T-helper 2 cell treated with Interferon-gamma antibody and Interleukin-4, amounts not matched to agents 5 μg/mL and 100 μg/mL, for 36 hours (primary cell): ENCODE results near the gene VWA8.

Experiments used
- DNase-seq: peaks from one replicate; pipeline ENCODE4 v3.0.0; 2021; ENCODE audit warnings: low spot score
- H3K27ac Mint-ChIP-seq: one replicate; pipeline ENCODE4 v1.8.0; 2021; ENCODE audit warnings: mild to moderate bottlenecking, mixed read lengths
- H3K27me3 Mint-ChIP-seq: one replicate; pipeline ENCODE4 v1.8.0; 2021; ENCODE audit warnings: low read depth, mixed read lengths
- H3K36me3 Mint-ChIP-seq: one replicate; pipeline ENCODE4 v1.8.0; 2021; ENCODE audit warnings: low read depth, mixed read lengths
- H3K4me1 Mint-ChIP-seq: one replicate; pipeline ENCODE4 v1.8.0; 2021; ENCODE audit warnings: low read depth, mixed read lengths
- H3K4me3 Mint-ChIP-seq: one replicate; pipeline ENCODE4 v1.8.0; 2022; ENCODE audit warnings: mild to moderate bottlenecking, moderate library complexity, mixed read lengths
- H3K9me3 Mint-ChIP-seq: one replicate; pipeline ENCODE4 v1.8.0; 2021; ENCODE audit warnings: mixed read lengths

VWA8 gene

DNA sequence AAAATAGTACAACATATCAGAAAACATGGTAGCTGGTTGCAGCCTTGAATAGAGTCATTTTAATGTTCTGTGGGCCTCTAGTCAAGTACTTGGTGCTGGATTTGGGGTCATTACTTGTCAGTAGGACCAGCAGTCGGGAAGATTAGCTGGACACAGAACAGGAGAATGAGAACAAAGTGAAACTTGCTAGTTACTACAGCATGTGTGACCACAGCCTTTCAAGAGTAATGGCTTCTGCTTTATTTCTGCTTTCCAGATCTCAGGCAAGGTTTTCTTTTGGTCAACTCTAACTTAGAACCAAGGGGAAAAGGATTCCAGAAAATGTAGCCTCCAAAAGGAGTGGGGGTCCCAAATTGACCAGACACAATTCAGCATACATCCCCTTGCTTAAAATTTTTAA lies 17.1 kb upstream of the VWA8 start:
- H3K4me1 Mint-ChIP-seq, result peaks cover 3% of the 10 kb centered on the region
- no peak overlapping the region for H3K4me3 Mint-ChIP-seq
- peaks cover 10% of the 10 kb centered on the region for H3K27me3 Mint-ChIP-seq
- H3K36me3 Mint-ChIP-seq, result no peaks in the 10 kb centered on the region
- no peaks in the 10 kb centered on the region for H3K9me3 Mint-ChIP-seq
- no peak overlapping the region for H3K27ac Mint-ChIP-seq
- no peak for DNase-seq

DNA sequence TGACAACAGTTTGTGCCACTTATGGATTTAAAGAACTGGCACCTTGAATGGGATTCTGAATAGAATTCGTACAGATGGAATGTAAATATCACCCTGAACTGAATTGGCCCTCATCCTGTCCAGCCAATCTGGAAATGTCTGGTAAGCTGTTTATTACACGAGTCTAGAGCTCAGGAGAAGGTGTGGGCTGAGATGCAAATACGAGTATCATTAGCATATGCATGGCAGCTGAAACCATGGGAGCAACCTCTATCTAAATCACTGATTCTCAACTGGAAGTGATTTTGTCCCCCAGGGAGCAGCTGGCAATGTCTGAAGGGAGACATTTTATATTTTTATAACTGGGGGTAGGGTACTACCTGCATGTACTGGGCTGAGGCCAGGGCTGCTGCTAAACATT lies 15.6 kb upstream of the VWA8 start:
- peaks cover 8% of the 10 kb centered on the region for H3K27me3 Mint-ChIP-seq
- H3K27ac Mint-ChIP-seq, result no peak overlapping the region
- H3K36me3 Mint-ChIP-seq, result no peaks in the 10 kb centered on the region
- H3K4me1 Mint-ChIP-seq, result peaks cover 11% of the 10 kb centered on the region
- DNase-seq, result no peak
- H3K9me3 Mint-ChIP-seq, result no peaks in the 10 kb centered on the region
- no peak overlapping the region for H3K4me3 Mint-ChIP-seq

DNA sequence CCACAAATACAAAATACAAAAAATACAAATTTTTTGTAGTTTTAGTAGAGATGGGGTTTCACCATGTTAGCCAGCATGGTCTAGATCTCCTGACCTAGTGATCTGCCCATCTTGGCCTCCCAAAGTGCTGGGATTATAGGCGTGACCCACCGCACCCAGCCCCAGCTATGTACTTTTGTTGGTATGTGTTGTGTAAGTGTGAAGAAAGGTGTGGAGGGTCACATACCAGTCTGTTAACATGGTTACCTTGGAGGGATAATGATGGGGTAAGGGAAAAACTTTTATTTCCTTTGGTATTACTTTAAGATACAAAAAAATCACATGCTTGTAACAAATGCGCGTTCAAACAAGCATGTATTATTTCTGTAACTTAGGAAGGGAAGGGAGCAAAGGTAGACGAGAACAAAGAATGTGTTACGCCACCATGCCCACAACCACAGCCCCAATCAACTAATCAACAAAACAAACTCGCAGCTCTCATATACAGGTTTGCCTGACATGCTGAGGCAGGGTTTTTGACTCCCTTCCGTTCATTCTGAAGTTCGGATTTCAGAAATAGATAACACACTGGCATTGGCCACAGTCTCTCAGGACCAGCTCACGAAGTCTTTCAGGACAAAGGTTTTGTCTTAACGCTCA lies 13.5 kb upstream of the VWA8 start:
- DNase-seq, result no peak
- Mint-ChIP-seq H3K4me3 (no peak overlapping the region), H3K9me3 (no peaks in the 10 kb centered on the region), H3K27me3 (peaks cover 7% of the 10 kb centered on the region), H3K36me3 (no peaks in the 10 kb centered on the region), H3K27ac (no peak overlapping the region), H3K4me1 (peaks cover 21% of the 10 kb centered on the region)

DNA sequence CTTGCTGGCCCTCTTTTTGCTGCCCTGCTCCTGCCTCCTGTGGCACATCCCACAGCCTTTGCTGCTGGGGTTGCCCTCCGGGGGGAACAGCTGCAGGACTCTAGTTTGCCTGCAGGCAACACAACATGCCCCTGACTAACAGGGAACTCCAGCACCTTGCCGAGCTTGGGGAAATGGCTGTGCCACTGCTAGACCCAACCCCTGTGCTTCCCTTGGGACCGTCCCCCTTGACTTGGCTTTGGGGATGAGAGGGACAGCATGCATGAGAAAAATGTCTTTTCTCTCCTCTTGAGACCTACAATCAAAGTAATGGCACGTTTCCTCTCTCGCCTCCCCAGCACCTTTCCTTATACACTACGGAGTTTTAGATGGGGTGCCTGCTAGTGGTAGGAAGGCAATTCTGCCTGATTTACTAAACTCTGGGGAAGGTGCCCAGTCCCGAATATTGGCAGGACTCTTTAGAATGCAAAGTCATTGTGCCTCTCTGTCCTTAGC lies 12.4 kb upstream of the VWA8 start:
- H3K36me3 Mint-ChIP-seq, result no peaks in the 10 kb centered on the region
- no peak overlapping the region for H3K27ac Mint-ChIP-seq
- DNase-seq, result no peak
- H3K4me1 Mint-ChIP-seq, result peaks cover 20% of the 10 kb centered on the region
- H3K4me3 Mint-ChIP-seq, result no peak overlapping the region
- no peaks in the 10 kb centered on the region for H3K9me3 Mint-ChIP-seq
- peaks cover 7% of the 10 kb centered on the region for H3K27me3 Mint-ChIP-seq

DNA sequence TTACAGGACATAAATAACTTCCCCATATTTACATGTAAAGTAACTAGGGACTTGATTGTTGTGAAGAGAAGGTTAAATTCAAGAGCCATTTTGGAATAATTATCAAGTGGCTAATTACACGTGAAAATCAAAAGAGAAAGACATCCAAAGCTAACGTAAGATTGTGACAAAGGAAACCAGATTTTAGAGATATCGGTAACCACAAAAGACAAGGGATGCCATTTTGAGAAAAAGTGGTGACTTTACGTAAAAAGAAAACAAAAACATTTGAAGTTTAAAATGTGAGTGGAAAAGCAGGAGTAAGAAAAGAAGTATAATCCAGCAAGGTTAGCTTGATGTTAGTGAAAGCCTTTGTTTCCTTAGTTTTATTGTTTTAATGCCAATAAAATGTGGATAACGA lies 10.9 kb upstream of the VWA8 start:
- H3K27me3 Mint-ChIP-seq, result peaks cover 5% of the 10 kb centered on the region
- H3K27ac Mint-ChIP-seq, result peak overlapping the region; percentile 70
- DNase-seq, result no peak
- H3K36me3 Mint-ChIP-seq, result no peaks in the 10 kb centered on the region
- H3K9me3 Mint-ChIP-seq, result no peaks in the 10 kb centered on the region
- H3K4me3 Mint-ChIP-seq, result peak overlapping the region; percentile 55
- H3K4me1 Mint-ChIP-seq, result peaks cover 18% of the 10 kb centered on the region

DNA sequence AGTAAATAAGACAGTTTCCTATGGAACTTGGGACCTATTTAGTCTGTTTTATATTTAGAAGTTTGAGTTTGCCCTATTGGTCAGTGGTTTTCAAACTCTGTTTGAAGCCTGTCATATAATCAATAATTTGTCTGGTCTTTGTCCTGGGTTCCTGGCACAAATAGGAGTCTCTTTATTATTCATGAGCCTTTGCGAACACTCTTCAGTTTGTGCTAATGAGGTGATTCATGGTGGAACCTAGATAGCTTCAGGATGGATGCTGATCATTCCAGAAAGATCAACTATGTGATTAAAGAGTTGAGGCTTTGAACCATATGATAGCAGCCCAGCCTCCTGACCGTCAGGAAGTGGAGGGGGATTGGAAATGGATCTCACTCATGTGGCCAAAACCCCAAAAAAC lies 10.0 kb upstream of the VWA8 start:
- Mint-ChIP-seq H3K27me3 (no peaks in the 10 kb centered on the region), H3K4me3 (no peak overlapping the region), H3K9me3 (no peaks in the 10 kb centered on the region), H3K27ac (no peak overlapping the region), H3K4me1 (peaks cover 18% of the 10 kb centered on the region), H3K36me3 (no peaks in the 10 kb centered on the region)
- no peak for DNase-seq

DNA sequence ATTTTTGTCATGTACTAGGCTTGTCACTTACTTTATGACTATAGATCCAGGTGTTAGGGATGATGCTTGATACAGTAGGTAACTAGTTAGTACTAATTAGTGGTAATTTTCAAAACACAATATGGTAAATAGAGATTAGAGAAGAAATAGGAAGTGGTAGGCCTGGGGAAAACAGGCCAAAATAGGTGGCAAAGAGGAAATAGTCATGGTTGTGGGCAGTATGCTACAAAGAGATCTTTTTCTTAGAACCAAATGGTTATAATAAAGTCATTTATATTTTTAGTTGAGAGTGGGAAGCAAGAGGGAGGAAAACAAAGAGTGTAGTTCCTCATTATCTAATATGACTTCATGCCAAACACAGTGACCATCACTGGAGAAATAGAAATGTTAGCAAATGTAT lies 9.1 kb upstream of the VWA8 start:
- no peaks in the 10 kb centered on the region for H3K27me3 Mint-ChIP-seq
- H3K4me1 Mint-ChIP-seq, result peaks cover 18% of the 10 kb centered on the region
- no peaks in the 10 kb centered on the region for H3K36me3 Mint-ChIP-seq
- no peak for DNase-seq
- H3K27ac Mint-ChIP-seq, result no peak overlapping the region
- H3K4me3 Mint-ChIP-seq, result no peak overlapping the region
- H3K9me3 Mint-ChIP-seq, result no peaks in the 10 kb centered on the region

DNA sequence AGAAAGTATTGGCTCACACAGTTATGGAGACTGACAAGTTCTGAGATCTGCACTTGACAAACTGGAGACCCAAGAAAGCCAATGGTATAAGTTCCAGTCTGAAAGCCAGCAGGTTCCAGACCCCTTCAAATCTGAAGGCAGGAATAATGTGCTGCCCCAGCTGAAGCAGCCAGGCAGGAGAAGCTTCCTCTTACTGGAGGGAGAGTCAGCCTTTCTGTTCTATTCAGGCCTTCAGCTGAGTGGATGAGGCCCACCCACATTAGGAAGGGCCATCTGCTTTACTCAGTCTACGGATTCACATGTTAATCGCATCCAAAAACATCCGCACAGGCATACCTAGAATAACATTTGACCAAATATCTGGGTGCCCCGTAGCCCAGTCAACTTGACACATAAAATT lies 8.2 kb upstream of the VWA8 start:
- H3K27me3 Mint-ChIP-seq, result no peaks in the 10 kb centered on the region
- no peaks in the 10 kb centered on the region for H3K9me3 Mint-ChIP-seq
- no peaks in the 10 kb centered on the region for H3K36me3 Mint-ChIP-seq
- no peak for DNase-seq
- H3K27ac Mint-ChIP-seq, result no peak overlapping the region
- no peak overlapping the region for H3K4me3 Mint-ChIP-seq
- H3K4me1 Mint-ChIP-seq, result peaks cover 18% of the 10 kb centered on the region

DNA sequence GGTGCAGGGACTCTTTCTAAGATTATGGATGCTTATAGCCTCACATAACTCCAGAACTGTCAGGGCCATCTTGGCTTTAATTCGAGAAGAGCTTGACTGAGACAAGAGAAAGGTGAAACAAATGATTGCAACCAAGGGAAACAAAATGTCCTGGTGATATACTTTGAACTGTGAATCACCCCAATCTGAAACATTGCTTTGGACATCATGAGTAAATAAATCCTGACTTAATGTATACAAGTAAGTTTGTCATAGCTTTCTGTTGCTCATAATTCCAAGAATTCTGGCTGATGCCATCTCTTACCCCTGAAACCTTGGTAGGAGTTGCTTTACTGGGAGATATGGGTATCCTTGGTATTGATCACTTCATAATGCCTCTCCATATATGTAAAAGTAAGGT lies 5.8 kb upstream of the VWA8 start:
- Mint-ChIP-seq H3K27me3 (no peaks in the 10 kb centered on the region), H3K36me3 (no peaks in the 10 kb centered on the region), H3K4me3 (no peak overlapping the region), H3K9me3 (no peaks in the 10 kb centered on the region), H3K27ac (no peak overlapping the region), H3K4me1 (peaks cover 22% of the 10 kb centered on the region)
- no peak for DNase-seq

DNA sequence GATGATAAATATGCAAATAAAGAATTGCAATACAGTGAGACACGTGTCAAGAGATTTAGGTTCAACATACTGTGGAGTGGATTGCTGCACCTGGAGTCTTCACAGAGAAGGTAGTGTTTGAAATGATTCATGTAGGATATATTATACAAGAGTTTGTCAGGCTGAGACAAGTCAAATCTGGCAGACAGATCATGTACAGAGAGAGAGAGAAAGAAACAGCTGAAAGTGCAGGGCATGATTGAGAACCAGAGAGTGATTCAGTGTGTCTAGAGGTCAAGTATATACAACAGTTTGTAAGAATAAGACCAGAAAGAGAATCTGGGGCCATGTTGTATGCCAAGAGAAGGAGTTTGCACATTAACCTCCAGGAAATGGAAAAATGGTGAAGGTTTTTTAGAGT lies 2.1 kb upstream of the VWA8 start:
- Mint-ChIP-seq H3K27ac (no peak overlapping the region), H3K9me3 (no peaks in the 10 kb centered on the region), H3K36me3 (peaks cover 3% of the 10 kb centered on the region), H3K27me3 (no peaks in the 10 kb centered on the region), H3K4me1 (peaks cover 33% of the 10 kb centered on the region), H3K4me3 (no peak overlapping the region)
- DNase-seq, result peak; percentile 39

DNA sequence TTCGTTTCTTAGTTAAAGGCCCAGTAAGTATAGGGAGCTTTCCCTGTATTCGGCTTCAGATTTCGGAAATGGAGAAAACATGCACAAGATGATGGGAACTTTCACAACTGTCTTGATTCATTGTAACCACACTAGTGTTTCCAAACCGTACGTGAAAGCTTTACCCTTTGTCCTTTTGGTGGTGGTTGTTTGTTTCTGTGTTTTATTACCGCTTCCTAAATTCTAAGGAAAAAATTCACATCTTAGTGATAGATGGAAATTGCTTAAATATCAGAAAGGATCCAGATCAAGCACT lies 504 bp upstream of the VWA8 start:
- peaks cover 4% of the 10 kb centered on the region for H3K36me3 Mint-ChIP-seq
- peak overlapping the region; percentile 88 for H3K4me3 Mint-ChIP-seq
- peak overlapping the region; percentile 88 for H3K27ac Mint-ChIP-seq
- H3K4me1 Mint-ChIP-seq, result peaks cover 35% of the 10 kb centered on the region
- DNase-seq, result no peak
- H3K9me3 Mint-ChIP-seq, result no peaks in the 10 kb centered on the region
- no peaks in the 10 kb centered on the region for H3K27me3 Mint-ChIP-seq

DNA sequence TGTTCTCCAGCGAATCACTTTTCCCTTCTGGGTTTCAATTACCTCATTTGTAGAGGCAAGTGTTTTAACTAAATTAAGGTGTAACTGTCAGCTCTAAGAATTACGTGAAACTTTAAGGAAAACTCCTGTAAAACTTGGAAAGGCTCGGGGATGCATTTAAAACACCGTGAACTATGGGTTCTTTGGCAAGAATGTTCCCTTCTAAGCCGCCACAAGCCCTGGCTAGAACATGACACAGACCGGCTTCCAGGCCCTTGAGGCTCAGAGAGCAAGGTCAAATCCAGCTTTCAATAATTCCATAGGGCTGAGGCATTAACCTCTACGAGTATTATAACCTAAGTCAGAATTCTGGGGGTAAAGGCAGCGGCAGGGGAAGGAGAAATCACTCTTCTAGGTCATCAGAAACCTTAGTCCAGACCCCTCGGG lies 685 bp downstream of the VWA8 start:
- Mint-ChIP-seq H3K36me3 (peaks cover 4% of the 10 kb centered on the region), H3K27me3 (no peaks in the 10 kb centered on the region), H3K4me3 (peak overlapping the region; percentile 93), H3K9me3 (no peaks in the 10 kb centered on the region), H3K4me1 (peaks cover 35% of the 10 kb centered on the region), H3K27ac (peak overlapping the region; percentile 80)
- DNase-seq, result no peak

DNA sequence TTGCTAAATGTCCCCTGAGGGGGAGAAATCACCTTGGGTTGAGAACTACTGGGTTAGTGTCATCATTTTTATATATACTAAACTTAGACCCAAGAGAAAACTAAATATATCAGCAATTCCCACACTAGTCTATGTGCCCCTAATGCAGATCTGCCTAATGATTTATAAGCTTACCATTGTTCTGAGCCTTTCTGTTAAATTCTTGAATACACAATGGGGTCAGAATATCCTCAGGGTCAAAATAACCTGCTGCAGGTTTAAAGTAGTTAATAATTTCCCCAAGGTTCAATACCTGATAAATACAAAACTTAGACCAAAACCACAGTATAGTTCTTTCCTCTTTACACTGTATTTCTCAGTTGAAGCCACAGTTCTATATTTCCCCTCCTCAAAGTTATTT lies 4.6 kb downstream of the VWA8 start:
- Mint-ChIP-seq H3K4me1 (peaks cover 28% of the 10 kb centered on the region), H3K36me3 (peaks cover 4% of the 10 kb centered on the region), H3K27me3 (no peaks in the 10 kb centered on the region), H3K9me3 (no peaks in the 10 kb centered on the region), H3K27ac (no peak overlapping the region), H3K4me3 (no peak overlapping the region)
- no peak for DNase-seq

DNA sequence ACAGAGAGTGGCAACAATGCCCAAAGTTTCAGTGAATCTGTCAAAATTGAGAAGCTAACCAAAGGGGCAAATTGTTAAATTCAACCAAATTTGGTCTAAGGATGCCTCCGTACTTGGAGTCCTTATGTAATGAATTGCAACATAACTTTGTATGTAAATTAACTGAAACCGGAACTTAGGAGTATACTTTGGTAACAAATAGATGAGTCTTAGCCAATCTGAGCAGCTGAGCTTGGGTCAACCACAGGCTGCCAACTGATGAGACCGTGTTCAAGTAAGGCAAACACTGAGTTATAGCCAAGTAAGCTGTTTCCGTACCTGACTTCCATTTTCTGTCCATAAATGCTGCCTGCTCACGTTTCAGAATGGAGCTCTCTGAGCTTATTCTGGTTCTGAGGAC lies 5.3 kb downstream of the VWA8 start:
- Mint-ChIP-seq H3K4me3 (no peak overlapping the region), H3K27ac (no peak overlapping the region), H3K36me3 (peaks cover 4% of the 10 kb centered on the region), H3K4me1 (peaks cover 26% of the 10 kb centered on the region), H3K27me3 (no peaks in the 10 kb centered on the region), H3K9me3 (no peaks in the 10 kb centered on the region)
- no peak for DNase-seq

DNA sequence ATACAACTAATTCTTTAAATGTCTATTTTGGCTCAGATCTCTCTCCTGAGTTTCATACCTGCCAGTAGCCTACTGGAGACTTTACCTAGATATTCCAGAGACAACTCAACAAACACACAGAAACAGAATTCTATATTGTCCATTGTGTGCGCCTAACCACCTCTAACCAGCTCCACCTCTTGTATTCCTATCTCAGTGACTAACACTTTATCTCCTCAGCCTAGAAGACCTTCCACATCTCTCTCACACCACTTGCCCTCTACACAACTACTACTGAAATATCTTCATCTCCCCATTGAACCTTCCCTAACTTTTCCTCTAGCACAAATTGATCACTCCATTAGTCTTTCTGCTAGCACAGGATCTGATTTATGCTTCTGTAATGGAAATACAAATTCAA lies 6.7 kb downstream of the VWA8 start:
- H3K4me1 Mint-ChIP-seq, result peaks cover 17% of the 10 kb centered on the region
- no peaks in the 10 kb centered on the region for H3K27me3 Mint-ChIP-seq
- DNase-seq, result no peak
- H3K9me3 Mint-ChIP-seq, result no peaks in the 10 kb centered on the region
- H3K4me3 Mint-ChIP-seq, result no peak overlapping the region
- H3K36me3 Mint-ChIP-seq, result peaks cover 6% of the 10 kb centered on the region
- H3K27ac Mint-ChIP-seq, result no peak overlapping the region
